ENCODE results near the gene RBP2.

- TF ChIP-seq CTCF (IDR thresholded peaks at IDR 0.05) (no peak), ZFX (IDR thresholded peaks at IDR 0.05; ENCODE audit: borderline replicate concordance) (no peak)
Measured at GRCh38 chr3:139468399-139468798, 7.9 kb downstream of the RBP2 start.
